Thyroid gland (tissue), 4 donors: ENCODE data around the gene PLCB1. TPM values are rescaled to one million over a fixed set of nuclear protein-coding genes. Genes with fewer than 3 reads are reported as not detected.
"Not testable (repeated sequence)": the region's sequence is repeated elsewhere in the genome, so short reads cannot be mapped to it uniquely, and the experiment has no call there.

Experiments used
- DNase-seq, 2 donors: peaks; one replicate each; pipeline ENCODE4 v3.0.0-alpha.2; 2019
- H3K27ac ChIP-seq, 3 donors: fragments of 200-600 bp; sonication (generic); 1 replicate in 2 of 3; 2 replicates in 1 of 3; pipeline ENCODE4 v1.5.1; 2016 to 2019; ENCODE audit warnings: mild to moderate bottlenecking in 1 of 3, moderate library complexity in 1 of 3
- H3K27me3 ChIP-seq: fragments of 200-600 bp; sonication (generic); one replicate; pipeline ENCODE4 v1.5.1; 2019
- H3K36me3 ChIP-seq, 2 donors: fragments of 200-600 bp; sonication (generic); one replicate each; pipeline ENCODE4 v1.5.1; 2016 to 2019
- H3K4me1 ChIP-seq, 2 donors: fragments of 200-600 bp; sonication (generic); one replicate each; pipeline ENCODE4 v1.5.1; 2017 to 2019
- H3K4me3 ChIP-seq, 3 donors: fragments of 200-600 bp; sonication (generic); replicated peaks in 1 of 3; 1 replicate in 2 of 3; 2 replicates in 1 of 3; pipeline ENCODE4 v1.5.1; 2016; ENCODE audit warnings: mild to moderate bottlenecking in 1 of 3
- H3K9me3 ChIP-seq: fragments of 200-600 bp; sonication (generic); one replicate; pipeline ENCODE4 v1.5.1; 2017
- POLR2A ChIP-seq, 2 donors: fragments of 450-650 bp; IDR thresholded peaks; one replicate each; pipeline ENCODE4 v1.6.1; 2017; ENCODE audit warnings: antibody characterized with exemption in 2 of 2, mild to moderate bottlenecking in 2 of 2, moderate library complexity in 1 of 2
- WGBS, 2 donors: methylation state at CpG; one replicate each; pipeline ENCODE4 v1.1.5; 2017; 5-methylcytosine and 5-hydroxymethylcytosine counted together
- intact Hi-C: fragments of 100-400 bp; cut with DNase I; formaldehyde crosslinking; loops from one replicate; pipeline ENCODE4 v1.15.1; 2023
- total RNA-seq, 4 donors: library from RNA; depleted of rRNA; stranded (reverse); fragments of >200 nt; gene quantifications; one replicate each; pipeline ENCODE4 v1.2.3, GENCODE V29; 2016
- TF ChIP-seq, protein P1 (sequence below), 6 experiments: fragments of 200-600 bp in 3 of 6; fragments of 450-650 bp in 3 of 6; sonication (generic) in 3 of 6; IDR thresholded peaks; one replicate each; pipeline ENCODE4 v1.5.1; 2016 to 2019; ENCODE audit warnings: antibody characterized with exemption in 6 of 6, mild to moderate bottlenecking in 2 of 6, inconsistent platforms in 1 of 6, moderate library complexity in 1 of 6

PLCB1 gene
- total RNA-seq, 4 donors from 2014 or later = 7.3 to 14.1 (median 11.0) TPM

DNA sequence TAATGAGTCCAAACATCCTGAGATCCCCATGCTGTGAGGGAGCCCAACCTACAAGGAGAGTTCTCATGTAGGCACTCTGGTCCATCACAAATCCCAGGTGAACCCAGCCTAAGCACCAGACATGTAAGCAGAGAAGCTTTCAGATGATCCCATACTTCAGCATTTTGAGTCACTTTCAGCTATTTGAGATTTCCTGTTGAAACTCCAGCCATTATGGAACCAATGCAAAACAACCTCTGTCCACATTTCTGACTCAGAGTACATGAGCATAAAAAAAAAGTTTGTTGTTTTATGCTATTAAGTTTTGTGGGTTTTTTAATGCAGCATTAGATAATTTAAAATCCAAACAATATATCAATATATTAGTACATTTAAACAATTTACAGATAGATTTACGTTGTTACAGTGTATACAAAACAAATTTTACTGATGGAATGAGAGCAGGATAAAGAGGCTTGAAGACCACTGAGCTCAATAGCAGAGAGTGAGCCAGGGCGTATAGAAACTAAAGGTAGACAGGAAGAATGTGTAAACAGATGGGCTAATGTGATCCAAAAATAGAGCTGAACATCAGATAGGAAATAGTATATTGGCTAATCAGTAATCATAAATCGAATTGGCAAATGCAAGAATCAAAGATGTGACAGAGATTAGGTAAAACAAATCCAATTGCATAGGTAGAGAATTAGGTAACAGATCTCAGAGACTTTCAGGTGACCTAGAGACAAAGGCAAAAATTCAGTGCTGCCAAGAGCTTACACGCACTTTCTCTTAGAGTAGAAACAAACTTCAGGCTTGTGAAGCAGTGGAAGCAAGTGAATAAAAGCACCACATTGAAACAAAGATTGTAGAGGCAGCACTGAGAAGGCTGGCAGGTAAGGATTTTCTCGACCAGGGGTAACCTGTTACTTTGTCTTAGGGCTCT lies 36.2 kb upstream of the PLCB1 start:
- 75 to 91% methylated on average over 5 of the region's 5 CpGs for WGBS, 2 donors
- no peak for TF ChIP-seq POLR2A (IDR thresholded peaks at IDR 0.05)
- TF ChIP-seq, protein P1, sequence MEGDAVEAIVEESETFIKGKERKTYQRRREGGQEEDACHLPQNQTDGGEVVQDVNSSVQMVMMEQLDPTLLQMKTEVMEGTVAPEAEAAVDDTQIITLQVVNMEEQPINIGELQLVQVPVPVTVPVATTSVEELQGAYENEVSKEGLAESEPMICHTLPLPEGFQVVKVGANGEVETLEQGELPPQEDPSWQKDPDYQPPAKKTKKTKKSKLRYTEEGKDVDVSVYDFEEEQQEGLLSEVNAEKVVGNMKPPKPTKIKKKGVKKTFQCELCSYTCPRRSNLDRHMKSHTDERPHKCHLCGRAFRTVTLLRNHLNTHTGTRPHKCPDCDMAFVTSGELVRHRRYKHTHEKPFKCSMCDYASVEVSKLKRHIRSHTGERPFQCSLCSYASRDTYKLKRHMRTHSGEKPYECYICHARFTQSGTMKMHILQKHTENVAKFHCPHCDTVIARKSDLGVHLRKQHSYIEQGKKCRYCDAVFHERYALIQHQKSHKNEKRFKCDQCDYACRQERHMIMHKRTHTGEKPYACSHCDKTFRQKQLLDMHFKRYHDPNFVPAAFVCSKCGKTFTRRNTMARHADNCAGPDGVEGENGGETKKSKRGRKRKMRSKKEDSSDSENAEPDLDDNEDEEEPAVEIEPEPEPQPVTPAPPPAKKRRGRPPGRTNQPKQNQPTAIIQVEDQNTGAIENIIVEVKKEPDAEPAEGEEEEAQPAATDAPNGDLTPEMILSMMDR (IDR thresholded peaks at IDR 0.05) = no peak
- no peak for DNase-seq
- H3K4me3 ChIP-seq = no peak overlapping the region
- H3K4me1 ChIP-seq = peaks cover 14 to 15% of the 10 kb centered on the region in 2 donors
- intact Hi-C loops = no loop called here
- no peaks in the 10 kb centered on the region for H3K27me3 ChIP-seq
- H3K9me3 ChIP-seq = no peaks in the 10 kb centered on the region
- H3K36me3 ChIP-seq = no peaks in the 10 kb centered on the region
- H3K27ac ChIP-seq = no peak overlapping the region

GRCh38 chr20:8097307-8097706 lies 34.8 kb upstream of the PLCB1 start:
- WGBS, 2 donors = 66 to 94% methylated on average over 2 of the region's 2 CpGs
- H3K4me1 ChIP-seq = peaks cover 14 to 15% of the 10 kb centered on the region in 2 donors
- H3K36me3 ChIP-seq = no peaks in the 10 kb centered on the region
- intact Hi-C loops = no loop called here
- no peak overlapping the region for H3K4me3 ChIP-seq
- no peak for TF ChIP-seq POLR2A (IDR thresholded peaks at IDR 0.05)
- TF ChIP-seq, protein P1 (IDR thresholded peaks at IDR 0.05) = no peak
- no peak for DNase-seq
- no peak overlapping the region for H3K27ac ChIP-seq
- no peaks in the 10 kb centered on the region for H3K9me3 ChIP-seq
- H3K27me3 ChIP-seq = no peaks in the 10 kb centered on the region

DNA sequence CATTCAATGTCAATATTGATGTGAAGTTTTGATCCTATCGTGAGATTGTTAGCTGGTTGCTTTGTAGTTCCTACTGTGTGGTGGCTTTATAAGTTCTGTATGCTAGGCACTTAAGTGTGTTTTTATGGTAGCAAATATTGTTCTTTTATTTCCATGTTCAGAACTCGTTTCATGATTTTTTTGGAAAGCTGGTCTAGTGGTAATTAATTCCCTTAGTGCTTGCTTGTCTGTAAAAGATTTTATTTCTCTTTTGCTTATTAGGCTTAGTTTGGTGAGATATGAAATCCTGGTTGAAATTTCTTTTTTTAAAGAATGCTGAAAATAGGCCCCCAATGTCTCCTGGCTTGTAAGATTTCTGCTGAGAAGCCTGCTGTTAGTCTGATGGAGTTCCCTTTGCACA lies 27.8 kb upstream of the PLCB1 start:
- TF ChIP-seq, protein P1 (IDR thresholded peaks at IDR 0.05) = no peak
- no peak for TF ChIP-seq POLR2A (IDR thresholded peaks at IDR 0.05)
- Histone ChIP-seq H3K4me3 (no peak overlapping the region), H3K27ac (no peak overlapping the region), H3K9me3 (no peaks in the 10 kb centered on the region), H3K4me1 (no peaks in the 10 kb centered on the region), H3K27me3 (no peaks in the 10 kb centered on the region), H3K36me3 (no peaks in the 10 kb centered on the region)
- intact Hi-C loops = no loop called here
- no peak for DNase-seq
- whole genome bisulfite sequencing, 2 donors = 91 to 93% methylated on average over 2 of the region's 2 CpGs

GRCh38 chr20:8114612-8115011 lies 17.5 kb upstream of the PLCB1 start:
- H3K4me3 ChIP-seq, intact Hi-C loops, H3K4me1 ChIP-seq, H3K9me3 ChIP-seq, H3K27me3 ChIP-seq, H3K36me3 ChIP-seq, H3K27ac ChIP-seq, DNase-seq: not testable (repeated sequence)
- WGBS, 2 donors = 95 to 96% methylated on average over 21 of the region's 21 CpGs

DNA sequence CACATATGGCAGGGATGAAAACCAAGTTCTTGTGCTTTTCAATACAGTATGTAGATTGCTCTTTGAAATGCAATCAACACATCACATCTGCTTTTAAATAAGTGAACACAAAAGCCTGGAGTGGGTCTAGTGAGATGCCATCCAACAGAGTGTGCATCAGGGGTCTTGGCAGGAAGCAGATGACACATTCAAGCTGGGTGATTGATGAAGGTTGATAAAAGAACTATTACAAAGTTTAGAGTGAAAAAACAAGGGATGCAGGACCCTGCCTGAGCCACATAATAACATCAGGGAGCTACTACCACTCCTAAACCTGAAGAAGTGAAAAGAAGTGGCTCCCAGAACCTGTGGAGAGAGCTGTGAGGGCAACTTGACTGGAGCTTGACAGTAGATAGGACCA lies 16.6 kb upstream of the PLCB1 start:
- no peak for DNase-seq
- H3K27me3 ChIP-seq = no peaks in the 10 kb centered on the region
- no peaks in the 10 kb centered on the region for H3K36me3 ChIP-seq
- H3K4me3 ChIP-seq = no peak overlapping the region
- H3K27ac ChIP-seq = no peak overlapping the region
- intact Hi-C loops = no loop called here
- TF ChIP-seq, protein P1 (IDR thresholded peaks at IDR 0.05) = no peak
- TF ChIP-seq POLR2A (IDR thresholded peaks at IDR 0.05) = no peak
- no peaks in the 10 kb centered on the region for H3K4me1 ChIP-seq
- H3K9me3 ChIP-seq = no peaks in the 10 kb centered on the region
